Measurements from ENCODE around the gene LRFN4. TPM values are rescaled to one million over a fixed set of nuclear protein-coding genes. Genes with fewer than 3 reads are reported as not detected.

LRFN4 gene
- total RNA-seq, 1 experiment from 2014 or later = 124 TPM

GRCh38 chr11:66889960-66890359 lies 33.1 kb downstream of the LRFN4 start:
- no peak for DNase-seq (ENCODE audit: low spot score)

- DNase-seq (ENCODE audit: low spot score) = peak; percentile 89
Measured at GRCh38 chr11:66891851-66892660, 35.2 kb downstream of the LRFN4 start.

- DNase-seq (ENCODE audit: low spot score) = no peak
Measured at GRCh38 chr11:66892911-66893310, 36.0 kb downstream of the LRFN4 start.

- no peak for DNase-seq (ENCODE audit: low spot score)
Measured at GRCh38 chr11:66894141-66894540, 37.3 kb downstream of the LRFN4 start.

- no peak for DNase-seq (ENCODE audit: low spot score)
Measured at GRCh38 chr11:66901964-66902390, 45.1 kb downstream of the LRFN4 start.

GRCh38 chr11:66902486-66903177 lies 45.8 kb downstream of the LRFN4 start:
- no peak for DNase-seq (ENCODE audit: low spot score)

- peak; percentile 66 for DNase-seq (ENCODE audit: low spot score)
Measured at GRCh38 chr11:66904055-66904454, 47.2 kb downstream of the LRFN4 start.

GRCh38 chr11:66904561-66904960 lies 47.7 kb downstream of the LRFN4 start:
- DNase-seq (ENCODE audit: low spot score) = no peak

- no peak for DNase-seq (ENCODE audit: low spot score)
Measured at GRCh38 chr11:66904981-66905521, 48.2 kb downstream of the LRFN4 start.

GRCh38 chr11:66905631-66906030 lies 48.8 kb downstream of the LRFN4 start:
- DNase-seq (ENCODE audit: low spot score) = no peak

GRCh38 chr11:66906061-66906733 lies 49.3 kb downstream of the LRFN4 start:
- peak; percentile 21 for DNase-seq (ENCODE audit: low spot score)

GRCh38 chr11:66907751-66908630 lies 51.1 kb downstream of the LRFN4 start:
- DNase-seq (ENCODE audit: low spot score) = peak; percentile 41

GRCh38 chr11:66909181-66909580 lies 52.3 kb downstream of the LRFN4 start:
- DNase-seq (ENCODE audit: low spot score) = no peak

- DNase-seq (ENCODE audit: low spot score) = no peak
Measured at GRCh38 chr11:66910016-66910415, 53.2 kb downstream of the LRFN4 start.

Other genes with a start within 250 kb of the LRFN4 start
- 94.0 and 95.6 TPM in 2 replicates for gene RBM14, start 240.4 kb upstream of the LRFN4 start, total RNA-seq (2014; rRNA removed; shearing (Covaris generic))
- 93.9 and 102 TPM in 2 replicates for gene RBM4, start 218.4 kb upstream of the LRFN4 start, total RNA-seq (2014; rRNA removed; shearing (Covaris generic))
- 22.5 and 24.5 TPM in 2 replicates for gene RBM4B, start 179.2 kb upstream of the LRFN4 start, total RNA-seq (2014; rRNA removed; shearing (Covaris generic))
- gene SPTBN2, start 127.8 kb upstream of the LRFN4 start, total RNA-seq (2014; rRNA removed; shearing (Covaris generic)) = 28.4 and 30.9 TPM in 2 replicates
- gene RCE1, start 13.6 kb upstream of the LRFN4 start, total RNA-seq (2014; rRNA removed; shearing (Covaris generic)) = 122 and 138 TPM in 2 replicates
- gene PC, start 101.3 kb downstream of the LRFN4 start, total RNA-seq (2014; rRNA removed; shearing (Covaris generic)) = 42.0 and 48.8 TPM in 2 replicates
- 0.29 and 0.69 TPM in 2 replicates for gene C11orf86, start 118.2 kb downstream of the LRFN4 start, total RNA-seq (2014; rRNA removed; shearing (Covaris generic))
- 0.42 and 1.7 TPM in 2 replicates for gene SYT12, start 166.1 kb downstream of the LRFN4 start, total RNA-seq (2014; rRNA removed; shearing (Covaris generic))
- gene RHOD, start 199.8 kb downstream of the LRFN4 start, total RNA-seq (2014; rRNA removed; shearing (Covaris generic)) = 54.3 and 62.8 TPM in 2 replicates

Measured in HT-29 (cell line).